K562 (cell line): ENCODE data around the gene AGR2.

ENCODE experiments used
- CREM ChIP-seq: IDR thresholded peaks from 2 replicates; pipeline ENCODE4 v1.6.1; 2014; ENCODE audit warnings: antibody characterized with exemption, low read depth
- HDAC8 ChIP-seq: fragments of 450-650 bp; IDR thresholded peaks from 2 replicates; pipeline ENCODE4 v1.6.1; 2016; ENCODE audit warnings: mild to moderate bottlenecking, missing genetic modification characterization, moderate library complexity, missing compliant biosample characterization
- MEF2A ChIP-seq: IDR thresholded peaks from 2 replicates; pipeline ENCODE4 v1.6.1; 2011; ENCODE audit warnings: low read depth, mild to moderate bottlenecking, low read length, moderate library complexity; ENCODE audit not compliant: control insufficient read depth
- POLR2AphosphoS5 ChIP-seq: IDR thresholded peaks from 2 replicates; pipeline ENCODE4 v1.6.1; 2011; ENCODE audit warnings: mild to moderate bottlenecking, low read depth, low read length, moderate library complexity; ENCODE audit not compliant: control insufficient read depth, insufficient read depth
- ZNF592 ChIP-seq: fragments of 450-650 bp; IDR thresholded peaks from 2 replicates; pipeline ENCODE4 v1.6.1; 2017; ENCODE audit warnings: antibody characterized with exemption, mild to moderate bottlenecking

- no peak for TF ChIP-seq MEF2A
- no peak for TF ChIP-seq CREM
- no peak for TF ChIP-seq ZNF592
- no peak for TF ChIP-seq POLR2AphosphoS5
- no peak for TF ChIP-seq HDAC8 (tag)
Measured at GRCh38 chr7:16773884-16774283, 30.9 kb downstream of the AGR2 start.
